ENCODE data around the gene DUSP28. TPM values are rescaled to one million over a fixed set of nuclear protein-coding genes. Genes with fewer than 3 reads are reported as not detected.

DUSP28 gene
- total and polyA plus RNA-seq, 2 of the 13 experiments (the other 11 are each of a cell fraction or from before 2014, with no cell fraction given): 5.2 to 8.6 TPM

GRCh38 chr2:240566203-240567136 is 6.3 kb downstream of the DUSP28 start (continued):
- TF ChIP-seq, protein P1, sequence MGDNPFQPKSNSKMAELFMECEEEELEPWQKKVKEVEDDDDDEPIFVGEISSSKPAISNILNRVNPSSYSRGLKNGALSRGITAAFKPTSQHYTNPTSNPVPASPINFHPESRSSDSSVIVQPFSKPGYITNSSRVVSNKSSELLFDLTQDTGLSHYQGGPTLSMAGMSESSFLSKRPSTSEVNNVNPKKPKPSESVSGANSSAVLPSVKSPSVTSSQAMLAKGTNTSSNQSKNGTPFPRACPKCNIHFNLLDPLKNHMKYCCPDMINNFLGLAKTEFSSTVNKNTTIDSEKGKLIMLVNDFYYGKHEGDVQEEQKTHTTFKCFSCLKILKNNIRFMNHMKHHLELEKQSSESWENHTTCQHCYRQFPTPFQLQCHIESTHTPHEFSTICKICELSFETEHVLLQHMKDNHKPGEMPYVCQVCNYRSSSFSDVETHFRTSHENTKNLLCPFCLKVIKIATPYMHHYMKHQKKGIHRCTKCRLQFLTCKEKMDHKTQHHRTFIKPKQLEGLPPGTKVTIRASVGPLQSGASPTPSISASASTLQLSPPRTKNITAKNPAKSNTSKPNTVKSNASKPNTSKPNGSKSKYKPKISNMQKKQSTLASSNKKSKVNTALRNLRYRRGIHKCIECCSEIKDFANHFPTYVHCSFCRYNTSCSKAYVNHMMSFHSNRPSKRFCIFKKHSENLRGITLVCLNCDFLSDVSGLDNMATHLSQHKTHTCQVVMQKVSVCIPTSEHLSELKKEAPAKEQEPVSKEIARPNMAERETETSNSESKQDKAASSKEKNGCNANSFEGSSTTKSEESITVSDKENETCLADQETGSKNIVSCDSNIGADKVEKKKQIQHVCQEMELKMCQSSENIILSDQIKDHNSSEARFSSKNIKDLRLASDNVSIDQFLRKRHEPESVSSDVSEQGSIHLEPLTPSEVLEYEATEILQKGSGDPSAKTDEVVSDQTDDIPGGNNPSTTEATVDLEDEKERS (CRISPR knock-in tag; IDR thresholded peaks at IDR 0.05): no peak; the same call in none of the 2 replicates
- no peak for TF ChIP-seq SP140L (CRISPR knock-in tag; IDR thresholded peaks at IDR 0.05; ENCODE audit: borderline replicate concordance)
- no peak; the same call in 1 of the 2 replicates for TF ChIP-seq BCL3 (CRISPR knock-in tag; IDR thresholded peaks at IDR 0.05)
- TF ChIP-seq, protein P2, sequence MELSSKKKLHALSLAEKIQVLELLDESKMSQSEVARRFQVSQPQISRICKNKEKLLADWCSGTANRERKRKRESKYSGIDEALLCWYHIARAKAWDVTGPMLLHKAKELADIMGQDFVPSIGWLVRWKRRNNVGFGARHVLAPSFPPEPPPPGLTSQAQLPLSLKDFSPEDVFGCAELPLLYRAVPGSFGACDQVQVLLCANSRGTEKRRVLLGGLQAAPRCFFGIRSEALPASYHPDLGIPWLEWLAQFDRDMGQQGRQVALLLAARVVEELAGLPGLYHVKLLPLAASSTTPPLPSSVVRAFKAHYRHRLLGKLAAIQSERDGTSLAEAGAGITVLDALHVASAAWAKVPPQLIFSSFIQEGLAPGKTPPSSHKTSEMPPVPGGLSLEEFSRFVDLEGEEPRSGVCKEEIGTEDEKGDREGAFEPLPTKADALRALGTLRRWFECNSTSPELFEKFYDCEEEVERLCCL (CRISPR knock-in tag; IDR thresholded peaks at IDR 0.05; ENCODE audit: borderline replicate concordance): no peak
- peak; percentile 20; the same call in 1 of the 2 replicates for TF ChIP-seq ZNF773 (CRISPR knock-in tag; IDR thresholded peaks at IDR 0.05; ENCODE audit: borderline replicate concordance)
- TF ChIP-seq PAWR (CRISPR knock-in tag; IDR thresholded peaks at IDR 0.05; ENCODE audit: borderline replicate concordance): no peak
- TF ChIP-seq, protein P3, sequence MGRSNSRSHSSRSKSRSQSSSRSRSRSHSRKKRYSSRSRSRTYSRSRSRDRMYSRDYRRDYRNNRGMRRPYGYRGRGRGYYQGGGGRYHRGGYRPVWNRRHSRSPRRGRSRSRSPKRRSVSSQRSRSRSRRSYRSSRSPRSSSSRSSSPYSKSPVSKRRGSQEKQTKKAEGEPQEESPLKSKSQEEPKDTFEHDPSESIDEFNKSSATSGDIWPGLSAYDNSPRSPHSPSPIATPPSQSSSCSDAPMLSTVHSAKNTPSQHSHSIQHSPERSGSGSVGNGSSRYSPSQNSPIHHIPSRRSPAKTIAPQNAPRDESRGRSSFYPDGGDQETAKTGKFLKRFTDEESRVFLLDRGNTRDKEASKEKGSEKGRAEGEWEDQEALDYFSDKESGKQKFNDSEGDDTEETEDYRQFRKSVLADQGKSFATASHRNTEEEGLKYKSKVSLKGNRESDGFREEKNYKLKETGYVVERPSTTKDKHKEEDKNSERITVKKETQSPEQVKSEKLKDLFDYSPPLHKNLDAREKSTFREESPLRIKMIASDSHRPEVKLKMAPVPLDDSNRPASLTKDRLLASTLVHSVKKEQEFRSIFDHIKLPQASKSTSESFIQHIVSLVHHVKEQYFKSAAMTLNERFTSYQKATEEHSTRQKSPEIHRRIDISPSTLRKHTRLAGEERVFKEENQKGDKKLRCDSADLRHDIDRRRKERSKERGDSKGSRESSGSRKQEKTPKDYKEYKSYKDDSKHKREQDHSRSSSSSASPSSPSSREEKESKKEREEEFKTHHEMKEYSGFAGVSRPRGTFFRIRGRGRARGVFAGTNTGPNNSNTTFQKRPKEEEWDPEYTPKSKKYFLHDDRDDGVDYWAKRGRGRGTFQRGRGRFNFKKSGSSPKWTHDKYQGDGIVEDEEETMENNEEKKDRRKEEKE (IDR thresholded peaks at IDR 0.05): no peak
- TF ChIP-seq FOXK2 (IDR thresholded peaks at IDR 0.05): no peak
- TF ChIP-seq ZNF20 (CRISPR knock-in tag; IDR thresholded peaks at IDR 0.05): no peak
- no peak for TF ChIP-seq ZNF3 (CRISPR knock-in tag; IDR thresholded peaks at IDR 0.05)
- TF ChIP-seq, protein P4, sequence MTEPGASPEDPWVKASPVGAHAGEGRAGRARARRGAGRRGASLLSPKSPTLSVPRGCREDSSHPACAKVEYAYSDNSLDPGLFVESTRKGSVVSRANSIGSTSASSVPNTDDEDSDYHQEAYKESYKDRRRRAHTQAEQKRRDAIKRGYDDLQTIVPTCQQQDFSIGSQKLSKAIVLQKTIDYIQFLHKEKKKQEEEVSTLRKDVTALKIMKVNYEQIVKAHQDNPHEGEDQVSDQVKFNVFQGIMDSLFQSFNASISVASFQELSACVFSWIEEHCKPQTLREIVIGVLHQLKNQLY (CRISPR knock-in tag; IDR thresholded peaks at IDR 0.05): 0 out of 2 replicates have a peak, but pooled peaks have one; percentile 11
- no peak for TF ChIP-seq GABPA (IDR thresholded peaks at IDR 0.05; ENCODE audit: low read depth, low read length)
- 0 out of 2 replicates have a peak, but pooled peaks have one; percentile 19 for TF ChIP-seq GABPA (CRISPR knock-in tag; IDR thresholded peaks at IDR 0.05; ENCODE audit: low read depth)
- no peak for TF ChIP-seq THYN1 (CRISPR knock-in tag; IDR thresholded peaks at IDR 0.05; ENCODE audit: borderline replicate concordance, low read depth)
- TF ChIP-seq YY1 (IDR thresholded peaks at IDR 0.05; ENCODE audit: insufficient read depth, insufficient replicate concordance, low read depth, low read length): peak; percentile 57
- no peak for TF ChIP-seq TCF7L2 (IDR thresholded peaks at IDR 0.05; ENCODE audit: low read depth, low read length)
- TF ChIP-seq ZNF224 (CRISPR knock-in tag; IDR thresholded peaks at IDR 0.05): 0 out of 2 replicates have a peak, but pooled peaks have one; percentile 60
- 0 out of 2 replicates have a peak, but pooled peaks have one; percentile 17 for TF ChIP-seq SOX5 (CRISPR knock-in tag; IDR thresholded peaks at IDR 0.05; ENCODE audit: borderline replicate concordance)
